ENCODE measurements around the gene ISG15. TPM values are rescaled to one million over a fixed set of nuclear protein-coding genes. Genes with fewer than 3 reads are reported as not detected.

Gene ISG15
- total RNA-seq, 1 donor from 2014 or later: 15.7 TPM

DNA sequence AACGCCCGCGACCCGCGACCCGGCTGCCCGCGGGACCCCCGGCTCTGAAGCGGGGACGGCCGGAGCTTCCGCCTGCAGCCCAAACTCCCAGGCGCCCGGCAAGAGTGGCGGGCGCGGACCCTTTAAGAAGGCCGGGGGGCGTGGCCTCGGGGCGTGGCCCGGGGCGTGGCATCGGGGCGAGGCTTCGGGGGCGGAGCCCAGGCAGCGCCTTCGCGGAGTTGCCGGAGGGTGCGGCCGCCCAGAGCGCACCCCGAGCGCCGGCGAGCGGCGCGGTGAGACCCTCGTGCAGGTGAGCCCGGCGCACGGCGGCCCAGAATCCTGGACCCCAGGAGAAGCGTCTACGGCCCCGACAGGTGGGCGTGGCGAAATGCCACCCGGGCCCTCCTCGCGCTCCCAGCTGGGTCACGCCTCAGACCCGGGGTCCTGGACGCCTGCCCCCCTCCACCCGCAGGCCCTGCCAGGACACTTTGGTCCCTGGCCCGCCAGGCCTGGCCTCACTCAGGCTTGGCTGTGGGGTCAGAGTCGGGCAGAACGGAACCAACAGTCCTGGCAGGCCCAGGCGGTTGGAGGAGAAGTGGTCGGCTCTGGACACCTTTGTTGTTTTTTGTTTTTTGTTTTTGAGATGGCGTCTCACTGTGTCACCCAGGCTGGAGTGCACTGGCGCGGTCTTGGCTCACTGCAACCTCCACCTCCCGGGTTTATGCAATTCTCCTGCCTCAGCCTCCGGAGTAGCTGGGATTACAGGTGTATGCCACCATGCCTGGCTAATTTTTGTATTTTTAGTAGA lies 46.4 kb downstream of the ISG15 start:
- DNase-seq (ENCODE audit: low read depth): peak; percentile 31

- DNase-seq (ENCODE audit: low read depth): no peak
Observed at GRCh38 chr1:1060281-1061000, 47.1 kb downstream of the ISG15 start.

- DNase-seq (ENCODE audit: low read depth): no peak
Observed at GRCh38 chr1:1061682-1062345, 48.5 kb downstream of the ISG15 start.

DNA sequence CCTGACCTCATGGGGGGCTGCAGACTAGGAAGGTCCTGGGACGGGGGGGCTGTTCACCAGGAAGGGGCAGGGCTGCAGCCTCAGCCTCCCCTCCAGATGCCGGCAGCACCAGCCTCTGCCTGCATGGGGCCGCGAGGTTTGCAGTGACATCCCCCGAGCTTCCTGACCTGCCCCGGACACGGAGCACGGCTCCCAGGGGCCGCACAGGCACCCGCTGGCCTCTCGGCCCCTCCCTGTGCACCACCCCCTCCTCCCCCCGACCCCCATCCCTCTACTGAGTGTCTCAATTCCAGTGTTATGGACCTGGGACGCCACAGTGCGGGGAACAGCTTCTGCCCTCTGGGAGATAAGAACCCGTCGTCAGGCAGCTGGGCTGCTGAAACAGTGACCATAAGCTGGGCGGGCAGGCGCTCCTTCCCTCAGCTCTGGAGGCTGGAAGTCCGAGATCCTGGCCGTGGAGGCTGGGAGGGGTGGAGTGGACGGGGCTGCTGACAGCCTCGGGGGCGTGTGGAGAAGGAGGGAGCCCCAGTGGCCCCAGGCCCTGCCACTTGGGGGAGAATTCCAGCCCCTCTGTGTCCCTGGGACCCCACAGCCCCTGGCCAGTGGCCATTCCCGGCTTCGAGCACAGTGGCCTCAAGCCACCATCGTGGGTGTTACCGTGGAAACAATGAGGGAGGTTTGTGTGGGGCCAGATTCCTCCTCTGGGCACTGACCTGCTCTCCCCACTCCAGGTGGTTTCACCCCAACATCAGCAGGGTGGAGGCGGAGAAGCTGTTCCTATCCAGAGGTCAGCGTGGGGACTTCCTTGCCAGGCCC lies 49.3 kb downstream of the ISG15 start:
- no peak for DNase-seq (ENCODE audit: low read depth)

DNA sequence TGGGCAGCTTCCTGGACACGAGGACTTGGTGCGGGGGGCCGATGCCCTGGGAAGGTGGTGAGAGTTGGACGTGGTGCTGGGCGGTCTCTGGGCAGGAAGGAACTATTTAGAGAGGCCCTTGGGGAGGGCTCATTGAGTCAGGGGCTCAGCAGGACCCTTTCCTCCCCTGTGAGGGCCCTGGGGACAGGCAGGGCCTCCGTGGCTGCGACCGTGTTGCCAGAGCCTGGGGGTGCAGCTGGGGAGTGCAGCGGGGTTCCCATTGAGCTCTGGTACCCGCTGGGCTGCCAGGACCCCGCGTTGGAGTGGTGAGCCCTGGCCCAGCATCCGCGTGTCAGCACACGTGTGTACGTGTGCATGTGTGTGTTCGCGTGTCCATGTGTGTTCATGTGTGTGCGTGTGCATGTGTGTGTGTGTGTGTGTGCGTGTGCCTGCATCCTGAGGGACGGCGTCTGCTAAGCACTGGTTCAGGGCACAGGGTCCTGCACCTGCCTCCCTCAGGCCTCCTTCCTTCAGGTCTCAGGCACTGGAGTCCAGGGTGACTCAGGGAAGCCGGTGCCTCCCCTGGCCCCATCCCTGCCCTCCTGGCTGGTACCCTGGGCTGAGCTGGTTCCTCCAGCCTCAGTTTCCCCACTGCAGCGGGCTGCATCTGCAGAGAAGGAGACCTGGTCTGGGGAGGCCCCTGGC lies 50.1 kb downstream of the ISG15 start:
- no peak for DNase-seq (ENCODE audit: low read depth)

Other genes with a start within 250 kb of the ISG15 start
- gene SAMD11, start 89.6 kb upstream of the ISG15 start, total RNA-seq: 0.87 and 20.1 TPM in 2 replicates
- gene NOC2L, start 54.2 kb upstream of the ISG15 start, total RNA-seq: 59.7 and 88.7 TPM in 2 replicates
- gene KLHL17, start 52.9 kb upstream of the ISG15 start, total RNA-seq: 1.9 and 10.1 TPM in 2 replicates
- 2.4 and 2.6 TPM in 2 replicates for gene PLEKHN1, start 47.0 kb upstream of the ISG15 start, total RNA-seq
- 0.10 TPM in 1 of 2 replicates, not detected in the other for gene PERM1, start 31.4 kb upstream of the ISG15 start, total RNA-seq
- 12.4 and 78.1 TPM in 2 replicates for gene HES4, start 13.4 kb upstream of the ISG15 start, total RNA-seq
- gene AGRN, start 6.6 kb downstream of the ISG15 start, total RNA-seq: 353 and 1,083 TPM in 2 replicates
- gene RNF223, start 60.8 kb downstream of the ISG15 start, total RNA-seq: 1.0 TPM in 1 of 2 replicates, not detected in the other
- gene C1orf159, start 102.6 kb downstream of the ISG15 start, total RNA-seq: 8.7 and 9.8 TPM in 2 replicates
- 0.15 TPM in 1 of 2 replicates, not detected in the other for gene TTLL10, start 160.4 kb downstream of the ISG15 start, total RNA-seq
- 0.50 TPM in 1 of 2 replicates, not detected in the other for gene TNFRSF18, start 193.1 kb downstream of the ISG15 start, total RNA-seq
- not detected in 2 replicates for gene TNFRSF4, start 200.7 kb downstream of the ISG15 start, total RNA-seq
- 76.6 and 207 TPM in 2 replicates for gene SDF4, start 218.5 kb downstream of the ISG15 start, total RNA-seq
- 33.9 and 48.8 TPM in 2 replicates for gene B3GALT6, start 218.7 kb downstream of the ISG15 start, total RNA-seq
- 0.40 TPM in 1 of 2 replicates, not detected in the other for gene C1QTNF12, start 233.2 kb downstream of the ISG15 start, total RNA-seq

Measured in renal cortical epithelial cell (primary cell).